ENCODE measurements around the gene SERINC2. TPM values are rescaled to one million over a fixed set of nuclear protein-coding genes. Genes with fewer than 3 reads are reported as not detected.
"Not testable (repeated sequence)": the region's sequence is repeated elsewhere in the genome, so short reads cannot be mapped to it uniquely, and the experiment has no call there.

The SERINC2 gene
- total and polyA plus RNA-seq, 10 donors: 1.3 to 8.7 (median 2.6) TPM

DNA sequence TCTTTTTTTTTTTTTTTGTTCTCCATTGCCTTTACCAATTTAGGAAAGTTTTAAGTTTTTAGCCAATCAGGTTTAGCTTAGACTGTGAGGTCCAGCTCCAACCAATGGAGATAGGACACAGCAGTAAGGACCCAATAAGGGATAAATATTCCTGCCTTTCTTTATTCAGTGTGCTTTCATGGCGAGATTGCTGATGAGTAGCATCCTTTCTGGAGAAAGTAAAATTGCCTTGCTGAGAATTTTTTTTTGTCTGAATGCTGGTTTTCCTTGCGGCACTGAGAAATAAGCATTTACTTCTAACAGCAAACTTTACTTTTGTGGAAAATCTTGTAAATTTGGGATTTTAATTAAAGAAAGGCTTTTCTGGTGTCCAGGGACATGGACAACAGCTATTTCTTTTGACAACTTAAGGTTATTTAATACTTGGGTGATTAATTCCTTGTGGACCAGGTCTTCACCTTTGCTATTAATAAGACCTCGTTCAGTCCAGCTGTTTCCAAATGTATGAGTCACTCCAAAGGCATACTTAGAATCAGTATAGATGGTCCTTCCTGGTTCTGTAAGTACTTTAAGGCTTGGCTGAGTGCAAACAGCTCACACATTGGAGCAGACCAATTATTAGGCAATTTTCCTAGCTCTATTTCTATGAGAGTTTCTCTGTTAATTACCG is 54.1 kb downstream of the SERINC2 start:
- 80 to 87% (median 85%) methylated on average over 4 of the region's 4 CpGs for WGBS, 5 donors
- no peaks in the 10 kb centered on the region for H3K36me3 ChIP-seq
- TF ChIP-seq POLR2AphosphoS5 (IDR thresholded peaks at IDR 0.05): no peak
- TF ChIP-seq CTCF (IDR thresholded peaks at IDR 0.05 in 8 of 11, conservative IDR thresholded peaks at IDR 0.05 in 3 of 11): no peak
- TF ChIP-seq POLR2A (IDR thresholded peaks at IDR 0.05): no peak
- no peak overlapping the region for H3K4me3 ChIP-seq
- no peaks in the 10 kb centered on the region for H3K4me1 ChIP-seq
- intact Hi-C loops (cut with DNase I; ENCODE audit: low total_unique reads): no loop called here
- H3K27me3 ChIP-seq (replicated peaks in 1 of 7): peaks cover 0 to 7% (median 0%) of the 10 kb centered on the region in 7 donors
- peaks cover 0 to 37% (median 25%) of the 10 kb centered on the region in 8 donors for H3K9me3 ChIP-seq
- no peak for DNase-seq
- no peak overlapping the region for H3K27ac ChIP-seq

GRCh38 chr1:31470794-31471315 is 57.8 kb downstream of the SERINC2 start:
- H3K27ac ChIP-seq: no peak overlapping the region
- TF ChIP-seq POLR2A (IDR thresholded peaks at IDR 0.05) (no peak), CTCF (IDR thresholded peaks at IDR 0.05 in 8 of 11, conservative IDR thresholded peaks at IDR 0.05 in 3 of 11) (no peak), POLR2AphosphoS5 (IDR thresholded peaks at IDR 0.05) (no peak)
- intact Hi-C loops (cut with DNase I; ENCODE audit: low total_unique reads): no loop called here
- H3K4me1 ChIP-seq: no peaks in the 10 kb centered on the region
- H3K4me3 ChIP-seq: no peak overlapping the region
- no peaks in the 10 kb centered on the region for H3K36me3 ChIP-seq
- peaks cover 0 to 32% (median 25%) of the 10 kb centered on the region in 8 donors for H3K9me3 ChIP-seq
- DNase-seq: no peak
- H3K27me3 ChIP-seq (replicated peaks in 1 of 7): peaks cover 0 to 7% (median 0%) of the 10 kb centered on the region in 7 donors
- WGBS, 5 donors: 80 to 90% (median 85%) methylated on average over 11 of the region's 11 CpGs

- H3K36me3 ChIP-seq; H3K27me3 ChIP-seq (replicated peaks in 1 of 7); H3K4me3 ChIP-seq; intact Hi-C loops (cut with DNase I; ENCODE audit: low total_unique reads); H3K27ac ChIP-seq; DNase-seq; H3K4me1 ChIP-seq: not testable (repeated sequence)
- WGBS, 5 donors: 75 to 81% (median 77%) methylated on average over 7 to 8 of the region's 8 CpGs
- peaks cover 0 to 24% (median 17%) of the 10 kb centered on the region in 8 donors for H3K9me3 ChIP-seq
Measured at GRCh38 chr1:31471452-31472313, 58.7 kb downstream of the SERINC2 start.

GRCh38 chr1:31472314-31472651 is 59.3 kb downstream of the SERINC2 start:
- intact Hi-C loops (cut with DNase I; ENCODE audit: low total_unique reads); H3K36me3 ChIP-seq; DNase-seq; H3K27me3 ChIP-seq (replicated peaks in 1 of 7); H3K27ac ChIP-seq; H3K4me1 ChIP-seq; H3K4me3 ChIP-seq: not testable (repeated sequence)
- 37 to 58% (median 43%) methylated on average over 4 of the region's 4 CpGs for WGBS, 5 donors
- H3K9me3 ChIP-seq: peaks cover 0 to 18% (median 11%) of the 10 kb centered on the region in 8 donors

DNA sequence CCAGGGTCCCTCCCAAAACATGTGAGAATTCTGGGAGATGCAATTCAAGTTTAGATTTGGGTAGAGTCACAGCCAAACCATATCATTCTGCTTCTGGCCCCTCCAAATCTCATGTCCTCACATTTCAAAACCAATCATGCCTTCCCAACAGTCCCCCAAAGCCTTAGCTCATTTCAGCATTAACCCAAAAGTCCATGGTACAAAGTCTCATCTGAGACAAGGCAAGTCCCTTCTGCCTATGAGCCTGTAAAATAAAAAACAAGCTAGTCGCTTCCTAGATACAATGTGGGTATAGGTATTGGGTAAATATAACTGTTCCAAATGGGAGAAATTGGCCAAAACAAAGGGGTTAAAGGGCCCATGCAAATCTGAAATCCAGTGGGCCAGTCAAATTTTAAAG is 59.7 kb downstream of the SERINC2 start:
- WGBS, 5 donors: 81 to 98% (median 95%) methylated on average over 1 of the region's 1 CpG
- H3K4me3 ChIP-seq; H3K36me3 ChIP-seq; H3K4me1 ChIP-seq; intact Hi-C loops (cut with DNase I; ENCODE audit: low total_unique reads); DNase-seq; H3K27ac ChIP-seq; H3K27me3 ChIP-seq (replicated peaks in 1 of 7): not testable (repeated sequence)
- peaks cover 0 to 14% (median 7%) of the 10 kb centered on the region in 8 donors for H3K9me3 ChIP-seq

- intact Hi-C loops (cut with DNase I; ENCODE audit: low total_unique reads); H3K36me3 ChIP-seq: not testable (repeated sequence)
Measured at GRCh38 chr1:31473508-31473907, 60.5 kb downstream of the SERINC2 start.

DNA sequence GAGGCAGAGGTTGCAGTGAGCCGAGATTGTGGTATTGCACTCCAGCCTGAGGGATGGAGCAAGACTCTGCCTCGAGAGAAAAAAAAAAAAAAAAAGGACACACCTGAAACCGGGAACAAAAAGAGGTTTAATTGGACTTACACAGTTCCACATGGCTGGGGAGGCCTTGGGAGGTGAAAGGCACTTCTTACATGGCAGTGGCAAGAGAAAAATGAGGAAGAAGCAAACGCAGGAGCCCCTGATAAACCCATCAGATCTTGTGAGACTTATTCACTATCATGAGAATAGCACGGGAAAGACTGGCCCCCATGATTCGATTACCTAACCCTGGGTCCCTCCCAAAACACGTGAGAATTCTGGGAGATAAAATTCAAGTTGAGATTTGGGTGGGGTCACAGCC is 61.6 kb downstream of the SERINC2 start:
- H3K4me3 ChIP-seq; H3K27ac ChIP-seq; intact Hi-C loops (cut with DNase I; ENCODE audit: low total_unique reads); H3K4me1 ChIP-seq; H3K36me3 ChIP-seq; H3K9me3 ChIP-seq; DNase-seq: not testable (repeated sequence)
- WGBS, 5 donors: 81 to 88% (median 83%) methylated on average over 7 of the region's 7 CpGs
- peaks cover 0 to 12% (median 0%) of the 10 kb centered on the region in 7 donors for H3K27me3 ChIP-seq (replicated peaks in 1 of 7)

More at GRCh38 chr1:31473508-31473907, 60.5 kb downstream of the SERINC2 start:
- H3K27ac ChIP-seq, H3K9me3 ChIP-seq, H3K4me1 ChIP-seq, H3K4me3 ChIP-seq, DNase-seq: not testable (repeated sequence)
- peaks cover 0 to 12% (median 0%) of the 10 kb centered on the region in 7 donors for H3K27me3 ChIP-seq (replicated peaks in 1 of 7)

Measured in spleen (tissue), 11 donors.